Epithelial cell of esophagus (primary cell): ENCODE measurements around the gene ZNF408.

Experiments used
- DNase-seq: peaks from one replicate; pipeline ENCODE4 v3.0.0; 2010; ENCODE audit warnings: low read depth
- H3K4me3 ChIP-seq: 2 replicates; pipeline ENCODE4 v1.5.1; 2011; ENCODE audit warnings: mild to moderate bottlenecking, low read length, control low read depth
- TF ChIP-seq, protein P1 (sequence below): IDR thresholded peaks from 2 replicates; pipeline ENCODE4 v1.5.1; 2011; ENCODE audit warnings: low read depth, mild to moderate bottlenecking, low read length, control low read depth, inconsistent platforms; ENCODE audit not compliant: insufficient read depth; ENCODE audit errors: missing control alignments

ZNF408 gene

DNA sequence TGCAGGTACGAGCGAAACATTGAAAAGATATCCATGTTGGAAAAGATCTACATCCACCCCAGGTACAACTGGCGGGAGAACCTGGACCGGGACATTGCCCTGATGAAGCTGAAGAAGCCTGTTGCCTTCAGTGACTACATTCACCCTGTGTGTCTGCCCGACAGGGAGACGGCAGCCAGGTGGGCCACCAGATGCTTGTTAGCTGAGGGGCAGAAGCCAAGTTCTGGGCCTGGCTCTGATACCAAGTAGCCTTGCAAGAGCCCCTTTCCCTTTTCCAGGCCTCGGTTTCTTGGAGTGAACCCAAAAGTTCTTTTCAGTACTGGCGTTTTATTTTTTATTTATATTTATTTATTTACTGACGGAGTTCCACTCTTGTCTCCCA lies 27.8 kb downstream of the ZNF408 start:
- H3K4me3 ChIP-seq: no peak overlapping the region
- TF ChIP-seq, protein P1, sequence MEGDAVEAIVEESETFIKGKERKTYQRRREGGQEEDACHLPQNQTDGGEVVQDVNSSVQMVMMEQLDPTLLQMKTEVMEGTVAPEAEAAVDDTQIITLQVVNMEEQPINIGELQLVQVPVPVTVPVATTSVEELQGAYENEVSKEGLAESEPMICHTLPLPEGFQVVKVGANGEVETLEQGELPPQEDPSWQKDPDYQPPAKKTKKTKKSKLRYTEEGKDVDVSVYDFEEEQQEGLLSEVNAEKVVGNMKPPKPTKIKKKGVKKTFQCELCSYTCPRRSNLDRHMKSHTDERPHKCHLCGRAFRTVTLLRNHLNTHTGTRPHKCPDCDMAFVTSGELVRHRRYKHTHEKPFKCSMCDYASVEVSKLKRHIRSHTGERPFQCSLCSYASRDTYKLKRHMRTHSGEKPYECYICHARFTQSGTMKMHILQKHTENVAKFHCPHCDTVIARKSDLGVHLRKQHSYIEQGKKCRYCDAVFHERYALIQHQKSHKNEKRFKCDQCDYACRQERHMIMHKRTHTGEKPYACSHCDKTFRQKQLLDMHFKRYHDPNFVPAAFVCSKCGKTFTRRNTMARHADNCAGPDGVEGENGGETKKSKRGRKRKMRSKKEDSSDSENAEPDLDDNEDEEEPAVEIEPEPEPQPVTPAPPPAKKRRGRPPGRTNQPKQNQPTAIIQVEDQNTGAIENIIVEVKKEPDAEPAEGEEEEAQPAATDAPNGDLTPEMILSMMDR: no peak
- DNase-seq: no peak

DNA sequence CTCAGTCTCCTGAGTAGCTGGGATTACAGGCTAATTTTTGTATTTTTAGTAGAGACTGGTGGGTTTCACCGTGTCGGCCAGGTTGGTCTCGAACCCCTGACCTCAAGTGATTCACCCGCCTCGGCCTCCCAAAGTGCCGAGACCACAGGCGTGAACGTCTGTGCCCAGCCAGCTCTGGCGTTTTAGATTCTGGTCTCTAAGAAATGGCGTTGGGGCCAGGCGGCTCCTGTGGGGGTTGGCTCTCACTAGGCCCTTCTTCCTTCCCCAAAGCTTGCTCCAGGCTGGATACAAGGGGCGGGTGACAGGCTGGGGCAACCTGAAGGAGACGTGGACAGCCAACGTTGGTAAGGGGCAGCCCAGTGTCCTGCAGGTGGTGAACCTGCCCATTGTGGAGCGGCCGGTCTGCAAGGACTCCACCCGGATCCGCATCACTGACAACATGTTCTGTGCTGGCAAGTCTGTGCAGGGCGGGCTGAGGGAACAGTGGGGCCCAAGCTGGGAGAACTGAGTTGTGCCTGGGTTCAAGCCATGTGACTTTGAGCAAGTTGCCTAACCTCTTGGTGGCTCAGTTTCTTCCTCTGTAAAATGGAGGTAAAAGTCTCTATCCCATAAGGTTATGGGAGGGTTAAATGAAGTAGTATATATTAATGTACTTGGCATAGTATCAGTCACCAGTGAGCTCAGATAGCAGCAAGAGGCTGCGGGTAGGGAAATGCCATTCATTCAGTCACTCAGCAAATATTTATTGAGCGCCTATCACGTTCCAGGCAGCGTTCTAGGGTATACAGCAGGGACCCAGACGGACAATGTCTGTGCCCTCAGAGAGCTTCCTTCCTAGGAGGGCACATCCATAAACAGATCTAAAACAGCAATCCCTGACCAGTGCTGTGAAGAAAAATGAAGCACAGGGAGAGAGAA lies 28.5 kb downstream of the ZNF408 start:
- H3K4me3 ChIP-seq: no peak overlapping the region
- DNase-seq: no peak
- TF ChIP-seq, protein P1: no peak

DNA sequence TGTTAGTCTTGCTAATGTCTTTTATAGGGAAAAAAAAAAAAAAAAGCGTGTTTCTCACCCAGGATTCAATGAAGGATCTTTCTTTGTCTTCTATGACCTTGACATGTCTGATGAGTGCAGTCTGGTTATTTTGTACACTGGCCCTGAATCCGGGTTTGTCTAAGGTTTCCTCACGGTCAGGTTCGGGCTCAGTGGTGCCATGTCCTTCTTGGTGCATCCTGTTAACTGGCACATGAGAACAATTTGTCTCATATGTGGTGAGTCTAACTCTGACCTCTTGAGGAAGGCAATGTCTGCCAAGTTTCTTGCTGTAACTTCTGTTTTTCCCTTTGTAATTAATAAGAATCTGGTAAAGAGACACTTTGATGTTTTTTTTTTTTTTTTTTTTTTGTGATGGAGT lies 30.7 kb downstream of the ZNF408 start:
- TF ChIP-seq, protein P1: no peak
- no peak for DNase-seq

DNA sequence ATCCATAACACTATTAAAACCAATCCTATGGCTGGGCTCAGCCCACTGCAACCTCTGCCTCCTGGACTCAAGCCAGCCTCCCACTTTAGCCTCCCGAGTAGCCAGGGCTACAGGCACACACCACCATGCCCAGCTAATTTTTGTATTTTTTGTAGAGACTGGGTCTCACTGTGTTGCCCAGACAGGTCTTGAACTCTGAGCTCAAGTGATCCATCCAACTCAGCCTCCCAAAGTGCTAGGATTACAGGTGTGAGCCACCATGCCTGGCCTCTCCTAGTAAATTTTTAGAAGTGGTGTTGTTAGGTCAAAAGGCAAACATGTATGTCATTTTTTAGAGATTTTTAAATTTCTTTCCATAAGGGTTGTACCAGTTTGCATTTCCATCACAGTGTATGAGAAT lies 32.4 kb downstream of the ZNF408 start:
- no peak for DNase-seq
- H3K4me3 ChIP-seq: no peak overlapping the region

More for the DNA sequence above, 30.7 kb downstream of the ZNF408 start:
- no peak overlapping the region for H3K4me3 ChIP-seq

DNA sequence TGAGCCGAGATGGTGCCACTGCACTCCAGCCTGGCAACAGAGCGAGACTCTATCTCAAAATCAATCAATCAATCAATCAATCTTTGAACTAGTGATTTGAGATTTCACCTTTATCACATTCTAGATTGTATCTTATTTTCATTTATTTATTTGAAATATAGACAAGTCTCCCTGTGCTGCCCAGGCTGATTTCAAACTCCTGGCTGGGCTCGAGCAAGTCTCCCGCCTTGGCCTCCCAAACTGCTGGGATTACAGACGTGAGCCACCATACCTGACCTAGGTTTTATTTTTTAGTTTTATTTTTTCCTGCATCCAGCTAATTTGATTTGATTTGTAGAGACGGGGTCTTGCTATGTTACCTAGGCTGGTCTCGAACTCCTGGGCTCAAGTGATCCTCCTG lies 35.3 kb downstream of the ZNF408 start:
- DNase-seq: no peak
- no peak overlapping the region for H3K4me3 ChIP-seq
- TF ChIP-seq, protein P1: no peak

More for the DNA sequence above, 32.4 kb downstream of the ZNF408 start:
- TF ChIP-seq, protein P1: no peak

DNA sequence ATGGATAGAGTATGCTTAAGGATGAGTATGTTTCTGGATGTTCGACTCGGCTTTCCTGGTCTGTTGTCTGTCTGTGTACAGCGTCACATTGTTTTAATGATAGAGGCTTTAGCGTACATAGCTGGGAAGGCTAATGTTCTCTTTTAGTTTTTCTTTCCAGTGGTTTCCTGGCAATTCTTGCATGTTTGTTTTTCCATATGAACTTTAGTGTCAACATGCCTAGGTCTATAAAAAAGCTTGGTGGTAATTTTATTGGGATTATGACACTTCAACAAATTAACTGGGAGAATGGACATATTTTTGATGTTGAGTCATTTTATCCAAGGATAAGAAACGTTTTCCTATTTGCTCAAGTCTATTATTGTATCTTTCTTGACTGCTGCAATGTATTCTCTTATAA lies 35.8 kb downstream of the ZNF408 start:
- H3K4me3 ChIP-seq: no peak overlapping the region
- TF ChIP-seq, protein P1: no peak
- no peak for DNase-seq

DNA sequence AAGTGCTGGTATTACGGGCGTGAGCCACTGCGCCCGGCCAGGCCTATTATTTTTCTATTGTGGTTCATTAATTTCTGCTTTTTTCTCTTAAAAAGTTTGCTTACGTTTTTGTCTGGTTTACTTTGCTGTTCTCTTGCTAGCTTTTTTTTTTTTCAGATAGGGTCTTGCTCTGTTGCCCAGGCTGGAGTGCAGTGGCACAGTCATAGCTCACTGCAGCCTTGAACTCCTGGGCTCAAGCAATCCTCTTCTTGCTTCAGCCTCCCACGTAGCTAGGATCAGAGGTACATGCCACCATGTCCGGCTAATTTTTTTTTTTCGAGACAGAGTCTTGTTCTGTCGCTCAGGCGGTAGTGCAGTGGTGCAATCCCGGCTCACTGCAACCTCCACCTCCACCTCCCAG lies 36.9 kb downstream of the ZNF408 start:
- no peak for DNase-seq
- TF ChIP-seq, protein P1: no peak
- no peak overlapping the region for H3K4me3 ChIP-seq
